ENCODE data around the gene KIAA1671. TPM values are rescaled to one million over a fixed set of nuclear protein-coding genes. Genes with fewer than 3 reads are reported as not detected.
"Not testable (repeated sequence)": the region's sequence is repeated elsewhere in the genome, so short reads cannot be mapped to it uniquely, and the experiment has no call there.

KIAA1671 gene
- total RNA-seq, 1 experiment from 2014 or later, result 9.6 TPM

GRCh38 chr22:25192406-25192805 is 239.9 kb downstream of the KIAA1671 start:
- no peak for DNase-seq (ENCODE audit: low spot score)
- in situ Hi-C loops (cut with HindIII; ENCODE audit: low sequenced_read_pairs), result no loop called here

- in situ Hi-C loops (cut with HindIII; ENCODE audit: low sequenced_read_pairs), result no loop called here
- DNase-seq (ENCODE audit: low spot score), result no peak
Measured at GRCh38 chr22:25193130-25193529, 240.6 kb downstream of the KIAA1671 start.

GRCh38 chr22:25193548-25193947 is 241.0 kb downstream of the KIAA1671 start:
- no peak for DNase-seq (ENCODE audit: low spot score)
- in situ Hi-C loops (cut with HindIII; ENCODE audit: low sequenced_read_pairs), result no loop called here

- in situ Hi-C loops (cut with HindIII; ENCODE audit: low sequenced_read_pairs), result no loop called here
- no peak for DNase-seq (ENCODE audit: low spot score)
Measured at GRCh38 chr22:25196326-25196725, 243.8 kb downstream of the KIAA1671 start.

- in situ Hi-C loops (cut with HindIII; ENCODE audit: low sequenced_read_pairs), result no loop called here
- DNase-seq (ENCODE audit: low spot score), result no peak
Measured at GRCh38 chr22:25197340-25197739, 244.8 kb downstream of the KIAA1671 start.

GRCh38 chr22:25199731-25200520 is 247.4 kb downstream of the KIAA1671 start, which contains the start of gene CRYBB3:
Gene CRYBB3 (plus strand): TSS chr22:25199858. CDS start chr22:25201397, 1,539 bp downstream.
- DNase-seq (ENCODE audit: low spot score), result no peak
- in situ Hi-C loops (cut with HindIII; ENCODE audit: low sequenced_read_pairs), result no loop called here

GRCh38 chr22:25200967-25201366 is 248.5 kb downstream of the KIAA1671 start:
- in situ Hi-C loops (cut with HindIII; ENCODE audit: low sequenced_read_pairs), result no loop called here
- no peak for DNase-seq (ENCODE audit: low spot score)

- in situ Hi-C loops (cut with HindIII; ENCODE audit: low sequenced_read_pairs), result no loop called here
- DNase-seq (ENCODE audit: low spot score), result no peak
Measured at GRCh38 chr22:25201557-25202273, 249.2 kb downstream of the KIAA1671 start.

- DNase-seq (ENCODE audit: low spot score), result peak; percentile 53
- in situ Hi-C loops (cut with HindIII; ENCODE audit: low sequenced_read_pairs), result no loop called here
Measured at GRCh38 chr22:25202290-25202921, 249.9 kb downstream of the KIAA1671 start.

- DNase-seq (ENCODE audit: low spot score), result no peak
- in situ Hi-C loops (cut with HindIII; ENCODE audit: low sequenced_read_pairs), result no loop called here
Measured at GRCh38 chr22:25203082-25203481, 250.6 kb downstream of the KIAA1671 start.

- DNase-seq (ENCODE audit: low spot score); in situ Hi-C loops (cut with HindIII; ENCODE audit: low sequenced_read_pairs): not testable (repeated sequence)
Measured at GRCh38 chr22:25204547-25204946, 252.0 kb downstream of the KIAA1671 start.

GRCh38 chr22:25205847-25206246 is 253.3 kb downstream of the KIAA1671 start:
- DNase-seq (ENCODE audit: low spot score), result no peak
- in situ Hi-C loops (cut with HindIII; ENCODE audit: low sequenced_read_pairs), result no loop called here

GRCh38 chr22:25206998-25207397 is 254.5 kb downstream of the KIAA1671 start:
- DNase-seq (ENCODE audit: low spot score), result no peak
- in situ Hi-C loops (cut with HindIII; ENCODE audit: low sequenced_read_pairs), result no loop called here

- in situ Hi-C loops (cut with HindIII; ENCODE audit: low sequenced_read_pairs), result no loop called here
- no peak for DNase-seq (ENCODE audit: low spot score)
Measured at GRCh38 chr22:25207553-25208157, 255.1 kb downstream of the KIAA1671 start.

GRCh38 chr22:25208328-25208727 is 255.8 kb downstream of the KIAA1671 start:
- DNase-seq (ENCODE audit: low spot score), result no peak
- in situ Hi-C loops (cut with HindIII; ENCODE audit: low sequenced_read_pairs), result no loop called here

- in situ Hi-C loops (cut with HindIII; ENCODE audit: low sequenced_read_pairs), result no loop called here
Measured at GRCh38 chr22:25208743-25209505, 256.4 kb downstream of the KIAA1671 start.

GRCh38 chr22:25210793-25211192 is 258.3 kb downstream of the KIAA1671 start:
- in situ Hi-C loops (cut with HindIII; ENCODE audit: low sequenced_read_pairs), result no loop called here
- DNase-seq (ENCODE audit: low spot score), result no peak

More at GRCh38 chr22:25208743-25209505, 256.4 kb downstream of the KIAA1671 start:
- no peak for DNase-seq (ENCODE audit: low spot score)

GRCh38 chr22:25212337-25212736 is 259.8 kb downstream of the KIAA1671 start:
- DNase-seq (ENCODE audit: low spot score), result no peak
- in situ Hi-C loops (cut with HindIII; ENCODE audit: low sequenced_read_pairs), result no loop called here

GRCh38 chr22:25213221-25213620 is 260.7 kb downstream of the KIAA1671 start:
- no peak for DNase-seq (ENCODE audit: low spot score)
- in situ Hi-C loops (cut with HindIII; ENCODE audit: low sequenced_read_pairs), result no loop called here

All from G401 (cell line).